ENCODE measurements around the gene PLXNA1. TPM values are rescaled to one million over a fixed set of nuclear protein-coding genes. Genes with fewer than 3 reads are reported as not detected.

PLXNA1 gene
- total RNA-seq, 1 donor from 2014 or later: 34.7 TPM

DNA sequence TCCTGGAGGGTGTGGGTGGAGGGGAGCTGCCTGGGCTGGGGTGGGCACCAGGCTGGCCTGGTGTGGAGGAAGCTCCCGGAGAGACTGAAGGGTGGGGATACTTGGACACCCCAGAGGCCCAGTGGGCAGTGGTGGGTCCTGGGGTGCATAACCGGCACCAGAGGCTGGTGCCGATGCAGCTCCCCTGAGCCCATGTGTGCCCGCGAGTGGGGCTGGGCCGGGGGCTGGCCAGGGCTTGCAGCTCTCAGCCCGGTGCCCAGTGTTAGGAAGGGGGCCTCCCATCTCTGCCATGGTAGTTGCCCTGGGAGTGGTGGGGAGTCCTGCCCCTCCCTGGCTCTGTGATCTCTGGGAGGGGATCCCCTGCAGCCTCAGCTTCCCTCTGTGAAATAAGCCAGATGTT lies 9.3 kb downstream of the PLXNA1 start:
- Histone ChIP-seq H3K4me3 (no peak overlapping the region), H3K79me2 (ENCODE audit: low read depth) (peaks cover 98% of the 10 kb centered on the region), H3K9ac (no peak overlapping the region), H3F3A (ENCODE audit: low read depth) (no peaks in the 10 kb centered on the region), H3K27ac (no peak overlapping the region), H4K20me1 (ENCODE audit: low read depth) (peaks cover 100% of the 10 kb centered on the region), H3K4me1 (no peaks in the 10 kb centered on the region), H3K9me3 (ENCODE audit: low read depth) (no peaks in the 10 kb centered on the region), H3K27me3 (no peaks in the 10 kb centered on the region), H3K4me2 (no peak overlapping the region), H2AFZ (replicated peaks) (no peak overlapping the region), H3K36me3 (no peaks in the 10 kb centered on the region)
- Mint-ChIP-seq H3K4me3 (no peak overlapping the region), H3K4me1 (peaks cover 8% of the 10 kb centered on the region), H3K27ac (no peak overlapping the region), H3K36me3 (peaks cover 8% of the 10 kb centered on the region), H3K27me3 (ENCODE audit: insufficient read depth, low read depth) (peaks cover 3% of the 10 kb centered on the region), H3K9me3 (no peaks in the 10 kb centered on the region)
- no peak for DNase-seq (ENCODE audit: low spot score)
- TF ChIP-seq, protein P1, sequence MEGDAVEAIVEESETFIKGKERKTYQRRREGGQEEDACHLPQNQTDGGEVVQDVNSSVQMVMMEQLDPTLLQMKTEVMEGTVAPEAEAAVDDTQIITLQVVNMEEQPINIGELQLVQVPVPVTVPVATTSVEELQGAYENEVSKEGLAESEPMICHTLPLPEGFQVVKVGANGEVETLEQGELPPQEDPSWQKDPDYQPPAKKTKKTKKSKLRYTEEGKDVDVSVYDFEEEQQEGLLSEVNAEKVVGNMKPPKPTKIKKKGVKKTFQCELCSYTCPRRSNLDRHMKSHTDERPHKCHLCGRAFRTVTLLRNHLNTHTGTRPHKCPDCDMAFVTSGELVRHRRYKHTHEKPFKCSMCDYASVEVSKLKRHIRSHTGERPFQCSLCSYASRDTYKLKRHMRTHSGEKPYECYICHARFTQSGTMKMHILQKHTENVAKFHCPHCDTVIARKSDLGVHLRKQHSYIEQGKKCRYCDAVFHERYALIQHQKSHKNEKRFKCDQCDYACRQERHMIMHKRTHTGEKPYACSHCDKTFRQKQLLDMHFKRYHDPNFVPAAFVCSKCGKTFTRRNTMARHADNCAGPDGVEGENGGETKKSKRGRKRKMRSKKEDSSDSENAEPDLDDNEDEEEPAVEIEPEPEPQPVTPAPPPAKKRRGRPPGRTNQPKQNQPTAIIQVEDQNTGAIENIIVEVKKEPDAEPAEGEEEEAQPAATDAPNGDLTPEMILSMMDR (IDR thresholded peaks at IDR 0.05): no peak
- TF ChIP-seq EZH2phosphoT487 (IDR thresholded peaks at IDR 0.05) (no peak), EZH2 (IDR thresholded peaks at IDR 0.05) (no peak)

DNA sequence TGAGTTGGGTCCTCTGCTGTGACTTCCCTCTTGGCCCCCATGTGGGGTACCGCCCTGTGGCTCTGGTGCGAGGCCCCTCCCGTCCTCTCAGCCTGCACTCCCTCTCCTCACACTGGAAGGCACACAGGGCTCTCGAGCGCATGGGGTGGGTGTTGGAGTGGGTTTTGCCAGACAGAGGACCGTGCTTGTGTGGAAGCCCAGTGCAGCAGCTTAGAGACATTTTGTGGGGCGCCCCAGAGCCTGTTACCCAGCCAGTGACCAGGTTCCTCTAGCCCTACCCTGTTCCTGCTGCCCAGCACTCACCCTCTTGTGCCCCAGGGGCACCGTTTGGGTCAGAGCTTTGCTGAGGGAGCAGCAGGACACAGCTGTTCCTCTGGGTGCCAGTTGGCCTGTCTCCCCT lies 9.9 kb downstream of the PLXNA1 start:
- peaks cover 3% of the 10 kb centered on the region for H3K27me3 Mint-ChIP-seq (ENCODE audit: insufficient read depth, low read depth)
- H3K27ac Mint-ChIP-seq: no peak overlapping the region
- Histone ChIP-seq H3K4me2 (no peak overlapping the region), H3K27me3 (no peaks in the 10 kb centered on the region), H3K36me3 (no peaks in the 10 kb centered on the region), H3K79me2 (ENCODE audit: low read depth) (peaks cover 98% of the 10 kb centered on the region), H3K4me1 (no peaks in the 10 kb centered on the region), H3K9me3 (ENCODE audit: low read depth) (no peaks in the 10 kb centered on the region), H4K20me1 (ENCODE audit: low read depth) (peaks cover 100% of the 10 kb centered on the region), H3K27ac (no peak overlapping the region), H3K4me3 (no peak overlapping the region), H2AFZ (replicated peaks) (no peak overlapping the region), H3K9ac (no peak overlapping the region), H3F3A (ENCODE audit: low read depth) (no peaks in the 10 kb centered on the region)
- TF ChIP-seq EZH2 (IDR thresholded peaks at IDR 0.05): no peak
- TF ChIP-seq, protein P1 (IDR thresholded peaks at IDR 0.05): no peak
- no peak for TF ChIP-seq EZH2phosphoT487 (IDR thresholded peaks at IDR 0.05)
- peaks cover 11% of the 10 kb centered on the region for H3K4me1 Mint-ChIP-seq
- no peaks in the 10 kb centered on the region for H3K9me3 Mint-ChIP-seq
- no peak overlapping the region for H3K4me3 Mint-ChIP-seq
- DNase-seq (ENCODE audit: low spot score): no peak
- peaks cover 8% of the 10 kb centered on the region for H3K36me3 Mint-ChIP-seq

DNA sequence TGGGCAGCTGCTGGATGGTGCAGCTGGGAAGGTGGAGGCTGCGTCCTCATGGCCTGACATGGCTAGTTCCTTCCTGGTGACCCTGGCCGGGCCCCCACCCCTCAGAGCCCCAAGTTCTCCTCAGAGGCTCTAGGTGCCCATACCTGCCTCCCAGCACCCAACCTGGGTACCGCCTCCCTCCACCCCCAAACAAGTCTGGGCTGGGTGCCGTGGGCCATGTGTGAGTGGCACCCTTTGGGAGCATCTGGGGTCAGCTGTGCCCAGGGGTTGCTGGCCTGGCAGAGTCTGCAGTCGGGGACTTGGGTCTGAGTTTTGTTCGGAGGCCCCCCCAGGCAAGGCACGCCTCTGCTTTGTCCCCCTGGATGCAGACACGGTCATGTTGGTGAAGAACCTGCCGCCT lies 10.5 kb downstream of the PLXNA1 start:
- no peak overlapping the region for H3K4me3 Mint-ChIP-seq
- H3F3A ChIP-seq (ENCODE audit: low read depth): no peaks in the 10 kb centered on the region
- H3K27me3 Mint-ChIP-seq (ENCODE audit: insufficient read depth, low read depth): no peaks in the 10 kb centered on the region
- no peaks in the 10 kb centered on the region for H3K27me3 ChIP-seq
- no peaks in the 10 kb centered on the region for H3K9me3 Mint-ChIP-seq
- no peak for DNase-seq (ENCODE audit: low spot score)
- H3K27ac ChIP-seq: no peak overlapping the region
- peaks cover 98% of the 10 kb centered on the region for H3K79me2 ChIP-seq (ENCODE audit: low read depth)
- no peaks in the 10 kb centered on the region for H3K4me1 ChIP-seq
- peaks cover 8% of the 10 kb centered on the region for H3K36me3 Mint-ChIP-seq
- H4K20me1 ChIP-seq (ENCODE audit: low read depth): peaks cover 100% of the 10 kb centered on the region
- H3K9ac ChIP-seq: no peak overlapping the region
- no peak overlapping the region for H3K27ac Mint-ChIP-seq
- peaks cover 15% of the 10 kb centered on the region for H3K4me1 Mint-ChIP-seq
- no peak overlapping the region for H2AFZ ChIP-seq (replicated peaks)
- no peak overlapping the region for H3K4me2 ChIP-seq
- TF ChIP-seq, protein P1 (IDR thresholded peaks at IDR 0.05): no peak
- no peak for TF ChIP-seq EZH2phosphoT487 (IDR thresholded peaks at IDR 0.05)
- H3K4me3 ChIP-seq: no peak overlapping the region
- H3K36me3 ChIP-seq: no peaks in the 10 kb centered on the region
- no peaks in the 10 kb centered on the region for H3K9me3 ChIP-seq (ENCODE audit: low read depth)

All from neural progenitor cell (in vitro differentiated cells).